Lower lobe of right lung (tissue), 2 donors: ENCODE data around the gene ZDHHC3. TPM values are rescaled to one million over a fixed set of nuclear protein-coding genes. Genes with fewer than 3 reads are reported as not detected.

Experiments used
- ATAC-seq, 2 donors: fragments of 200-7000 bp; cut with Tn5 transposase; one replicate each; pipeline ENCODE4 v1.9.1; 2020 to 2022; ENCODE audit warnings: mild to moderate bottlenecking in 2 of 2, moderate library complexity in 2 of 2
- DNase-seq: peaks from one replicate; pipeline ENCODE4 v3.0.0-alpha.2; 2020
- H3K27ac ChIP-seq: fragments of 200-600 bp; one replicate; pipeline ENCODE4 v1.8.0; 2022
- H3K27me3 ChIP-seq: fragments of 200-600 bp; one replicate; pipeline ENCODE4 v1.8.0; 2022; ENCODE audit warnings: low read depth
- H3K36me3 ChIP-seq: fragments of 200-600 bp; one replicate; pipeline ENCODE4 v1.8.0; 2022; ENCODE audit warnings: mild to moderate bottlenecking
- H3K4me1 ChIP-seq: fragments of 200-600 bp; one replicate; pipeline ENCODE4 v1.8.0; 2022
- H3K4me3 ChIP-seq: fragments of 200-600 bp; one replicate; pipeline ENCODE4 v1.8.0; 2022; ENCODE audit warnings: mild to moderate bottlenecking
- H3K9me3 ChIP-seq: fragments of 200-600 bp; one replicate; pipeline ENCODE4 v1.8.0; 2022
- CTCF ChIP-seq: fragments of 200-600 bp; IDR thresholded peaks from one replicate; pipeline ENCODE4 v1.8.0; 2022; ENCODE audit warnings: antibody characterized with exemption, mild to moderate bottlenecking
- intact Hi-C: fragments of 100-400 bp; cut with DNase I; formaldehyde crosslinking; loops from one replicate; pipeline ENCODE4 v1.11.0; 2022
- total RNA-seq: library from RNA; stranded (reverse); fragmentation: NEBNext Ultra II Directional; extraction: Animal tissue kit (Norgen Biotek cat#: 25700); gene quantifications from one replicate; pipeline ENCODE4 v1.2.1, GENCODE V29; 2021
- donor health status: DM: no; HTN: yes; CAD: no; lungs with severe emphysema.

ZDHHC3 gene
- total RNA-seq, 1 donor from 2014 or later: 110 TPM

GRCh38 chr3:44984335-44984734 is 8.4 kb upstream of the ZDHHC3 start:
- H3K36me3 ChIP-seq: peaks cover under 1% of the 10 kb centered on the region
- intact Hi-C loops: no loop called here
- H3K4me3 ChIP-seq: no peak overlapping the region
- DNase-seq: no peak
- no peaks in the 10 kb centered on the region for H3K27me3 ChIP-seq
- no peaks in the 10 kb centered on the region for H3K9me3 ChIP-seq
- ATAC-seq: peak; percentile 20 to 30
- TF ChIP-seq CTCF: no peak
- no peak overlapping the region for H3K27ac ChIP-seq
- H3K4me1 ChIP-seq: peaks cover 56% of the 10 kb centered on the region

- H3K27me3 ChIP-seq: no peaks in the 10 kb centered on the region
- H3K27ac ChIP-seq: no peak overlapping the region
- DNase-seq: no peak
- TF ChIP-seq CTCF: no peak
- no peak overlapping the region for H3K4me3 ChIP-seq
- peaks cover 52% of the 10 kb centered on the region for H3K4me1 ChIP-seq
- intact Hi-C loops: no loop called here
- no peaks in the 10 kb centered on the region for H3K9me3 ChIP-seq
- peak; percentile 42 to 70 for ATAC-seq
- no peaks in the 10 kb centered on the region for H3K36me3 ChIP-seq
These were observed 7.5 kb upstream of the ZDHHC3 start for GRCh38 chr3:44983484-44983941.

GRCh38 chr3:44982817-44983216 is 6.8 kb upstream of the ZDHHC3 start:
- ATAC-seq (no peak), DNase-seq (no peak)
- Histone ChIP-seq H3K4me1 (peaks cover 54% of the 10 kb centered on the region), H3K36me3 (no peaks in the 10 kb centered on the region), H3K27ac (no peak overlapping the region), H3K9me3 (no peaks in the 10 kb centered on the region), H3K4me3 (no peak overlapping the region), H3K27me3 (no peaks in the 10 kb centered on the region)
- intact Hi-C loops: no loop called here
- TF ChIP-seq CTCF: no peak

GRCh38 chr3:44981751-44982150 is 5.8 kb upstream of the ZDHHC3 start:
- Histone ChIP-seq H3K36me3 (no peaks in the 10 kb centered on the region), H3K9me3 (no peaks in the 10 kb centered on the region), H3K4me3 (no peak overlapping the region), H3K27ac (peak overlapping the region; percentile 1), H3K4me1 (peaks cover 63% of the 10 kb centered on the region), H3K27me3 (no peaks in the 10 kb centered on the region)
- no peak for DNase-seq
- intact Hi-C loops: no loop called here
- TF ChIP-seq CTCF: no peak
- ATAC-seq: no peak

- peak; percentile 54 to 73 for ATAC-seq
- Histone ChIP-seq H3K9me3 (no peaks in the 10 kb centered on the region), H3K36me3 (no peaks in the 10 kb centered on the region), H3K27ac (peak overlapping the region; percentile 1), H3K4me3 (no peak overlapping the region), H3K27me3 (no peaks in the 10 kb centered on the region), H3K4me1 (peaks cover 66% of the 10 kb centered on the region)
- no peak for DNase-seq
- TF ChIP-seq CTCF: no peak
- intact Hi-C loops: no loop called here
These were observed 5.2 kb upstream of the ZDHHC3 start for GRCh38 chr3:44981220-44981619.

- Histone ChIP-seq H3K27ac (no peak overlapping the region), H3K9me3 (no peaks in the 10 kb centered on the region), H3K4me3 (peak overlapping the region; percentile 95), H3K4me1 (peaks cover 47% of the 10 kb centered on the region), H3K36me3 (no peaks in the 10 kb centered on the region), H3K27me3 (no peaks in the 10 kb centered on the region)
- TF ChIP-seq CTCF: no peak
- no peak for DNase-seq
- no peak for ATAC-seq
- intact Hi-C loops: no loop called here
These were observed 1.6 kb downstream of the ZDHHC3 start for GRCh38 chr3:44974416-44974815.
